CD4-positive, alpha-beta T cell treated with Interleukin-12 subunit alpha and Interleukin-12 subunit beta, for 1 hour (primary cell): ENCODE measurements around the gene MAP2K5.

Experiments
- DNase-seq: peaks from one replicate; pipeline ENCODE4 v3.0.0-alpha.2; 2020

MAP2K5 gene

GRCh38 chr15:67809866-67810265 is 267.4 kb downstream of the MAP2K5 start:
- DNase-seq = no peak

- DNase-seq = no peak
These were observed 269.7 kb downstream of the MAP2K5 start for GRCh38 chr15:67812241-67812644.

- no peak for DNase-seq
These were observed 270.7 kb downstream of the MAP2K5 start for GRCh38 chr15:67813104-67813634.

- no peak for DNase-seq
These were observed 272.6 kb downstream of the MAP2K5 start for GRCh38 chr15:67815036-67815592.

- no peak for DNase-seq
These were observed 274.2 kb downstream of the MAP2K5 start for GRCh38 chr15:67816668-67817067.

GRCh38 chr15:67818464-67818863 is 276.0 kb downstream of the MAP2K5 start:
- no peak for DNase-seq

- no peak for DNase-seq
These were observed 277.1 kb downstream of the MAP2K5 start for GRCh38 chr15:67819636-67820035.

GRCh38 chr15:67820122-67820991 is 277.9 kb downstream of the MAP2K5 start:
- DNase-seq = no peak

GRCh38 chr15:67820992-67821783 is 278.7 kb downstream of the MAP2K5 start:
- DNase-seq = no peak

GRCh38 chr15:67821784-67822440 is 279.4 kb downstream of the MAP2K5 start:
- no peak for DNase-seq

- no peak for DNase-seq
These were observed 280.2 kb downstream of the MAP2K5 start for GRCh38 chr15:67822537-67823313.

- DNase-seq = no peak
These were observed 281.1 kb downstream of the MAP2K5 start for GRCh38 chr15:67823314-67824196.

- no peak for DNase-seq
These were observed 281.9 kb downstream of the MAP2K5 start for GRCh38 chr15:67824197-67824968.

GRCh38 chr15:67824976-67825880 is 282.7 kb downstream of the MAP2K5 start, which contains the start of gene SKOR1:
Gene SKOR1 (plus strand): TSS chr15:67825509. CDS start chr15:67825603, 94 bp downstream.
- DNase-seq = no peak

GRCh38 chr15:67825881-67826716 is 283.6 kb downstream of the MAP2K5 start:
- DNase-seq = no peak

- DNase-seq = no peak
These were observed 284.4 kb downstream of the MAP2K5 start for GRCh38 chr15:67826717-67827561.
